Kidney (tissue), 14 donors: Measurements from ENCODE around the gene ELAC1. TPM values are rescaled to one million over a fixed set of nuclear protein-coding genes. Genes with fewer than 3 reads are reported as not detected.

Experiments
- DNase-seq, 5 donors: peaks; one replicate each; pipeline ENCODE4 v3.0.0-alpha.2; 2013 to 2020
- FAIRE-seq: peaks from 2 replicates; lab custom pipeline; 2012; peaks lifted over from hg19 to GRCh38; lab: Jason Lieb, UNC
- H3K27ac ChIP-seq, 2 donors: one replicate each; pipeline ENCODE4 v1.7.0; 2013; ENCODE audit warnings: low read depth in 2 of 2, low read length in 2 of 2, inconsistent platforms in 1 of 2
- H3K27me3 ChIP-seq: one replicate; pipeline ENCODE4 v1.7.1; 2013; ENCODE audit warnings: low read length, inconsistent platforms; ENCODE audit not compliant: control insufficient read depth, insufficient read depth
- H3K36me3 ChIP-seq, 3 donors: one replicate each; pipeline versions ENCODE4 v1.7.0 to v1.7.1; 2013; ENCODE audit warnings: low read length in 3 of 3, control low read depth in 1 of 3, inconsistent platforms in 1 of 3; ENCODE audit not compliant: insufficient read depth in 3 of 3, control insufficient read depth in 2 of 3
- H3K4me1 ChIP-seq, 3 donors: one replicate each; pipeline versions ENCODE4 v1.7.0 to v1.7.1; 2013; ENCODE audit warnings: low read length in 3 of 3, inconsistent platforms in 1 of 3, low read depth in 1 of 3; ENCODE audit not compliant: control insufficient read depth in 2 of 3, insufficient read depth in 2 of 3
- H3K4me3 ChIP-seq, 3 donors: one replicate each; pipeline versions ENCODE4 v1.7.0 to v1.8.1; 2013; ENCODE audit warnings: low read length in 3 of 3, control low read depth in 1 of 3, inconsistent platforms in 1 of 3
- H3K9ac ChIP-seq, 3 donors: one replicate each; pipeline versions ENCODE4 v1.7.0 to v1.7.1; 2013; ENCODE audit warnings: low read length in 3 of 3, control low read depth in 1 of 3, inconsistent platforms in 1 of 3
- H3K9me3 ChIP-seq, 3 donors: one replicate each; pipeline versions ENCODE4 v1.7.0 to v1.7.1; 2013; ENCODE audit warnings: low read length in 3 of 3, control low read depth in 1 of 3, inconsistent platforms in 1 of 3; ENCODE audit not compliant: control insufficient read depth in 2 of 3, insufficient read depth in 1 of 3
- CTCF ChIP-seq: IDR thresholded peaks from 3 replicates; pipeline ENCODE4 v1.5.1; 2012; ENCODE audit warnings: mild to moderate bottlenecking, moderate library complexity, borderline replicate concordance; ENCODE audit not compliant: insufficient read depth; ENCODE audit errors: extremely low read depth
- intact Hi-C: fragments of 100-400 bp; cut with DNase I; formaldehyde crosslinking; loops from one replicate; pipeline ENCODE4 v1.11.1; 2022
- polyA plus RNA-seq: library from polyadenylated mRNA; stranded (reverse); fragments of 350-450 nt; fragmentation: Illumina TruSeq; extraction: RNeasy Lipid Tissue Mini Kit (QIAGEN cat#74804); gene quantifications from one replicate; pipeline ENCODE4 v1.2.3, GENCODE V29; 2014; ENCODE audit warnings: low read depth, low replicate concordance; ENCODE audit not compliant: insufficient read depth
- total RNA-seq: library from RNA; stranded (reverse); fragmentation: NEBNext Ultra II Directional; extraction: Animal tissue kit (Norgen Biotek cat#: 25700); gene quantifications from one replicate; pipeline ENCODE4 v1.2.1, GENCODE V29; 2021
- donor health status: control.
- donor health status: control.
- donor health status: control.
- donor health status: control.
- donor health status: control.
- donor health status: DM: yes; HTN: yes; CAD: no.
- donor health status: Normal renal cell carcinoma (clear cell type).

Gene ELAC1
- total and polyA plus RNA-seq, 2 donors from 2014 or later = 11.7 to 14.8 TPM

GRCh38 chr18:50926521-50926920 is 41.3 kb upstream of the ELAC1 start:
- intact Hi-C loops = no loop called here
- H3K9me3 ChIP-seq = no peaks in the 10 kb centered on the region
- H3K27me3 ChIP-seq = no peaks in the 10 kb centered on the region
- peaks cover 0 to 5% (median 3%) of the 10 kb centered on the region in 3 donors for H3K36me3 ChIP-seq
- no peak for TF ChIP-seq CTCF
- H3K27ac ChIP-seq = no peak overlapping the region
- no peak overlapping the region for H3K9ac ChIP-seq
- FAIRE-seq = no peak
- no peak for DNase-seq
- no peaks in the 10 kb centered on the region for H3K4me1 ChIP-seq
- H3K4me3 ChIP-seq = no peak overlapping the region

- intact Hi-C loops = no loop called here
- Histone ChIP-seq H3K9ac (no peak overlapping the region), H3K27ac (no peak overlapping the region), H3K4me1 (no peaks in the 10 kb centered on the region), H3K27me3 (no peaks in the 10 kb centered on the region), H3K9me3 (no peaks in the 10 kb centered on the region), H3K4me3 (no peak overlapping the region), H3K36me3 (peaks cover 0 to 5% (median 3%) of the 10 kb centered on the region in 3 donors)
- TF ChIP-seq CTCF = no peak
- no peak for FAIRE-seq
- no peak for DNase-seq
Observed at GRCh38 chr18:50928551-50928950, 39.3 kb upstream of the ELAC1 start.

GRCh38 chr18:50933684-50934083 is 34.2 kb upstream of the ELAC1 start:
- Histone ChIP-seq H3K9me3 (no peaks in the 10 kb centered on the region), H3K27me3 (no peaks in the 10 kb centered on the region), H3K27ac (no peak overlapping the region), H3K9ac (no peak overlapping the region), H3K36me3 (no peaks in the 10 kb centered on the region), H3K4me3 (no peak overlapping the region), H3K4me1 (no peaks in the 10 kb centered on the region)
- intact Hi-C loops = no loop called here
- no peak for TF ChIP-seq CTCF
- DNase-seq = no peak
- FAIRE-seq = no peak

GRCh38 chr18:50934545-50935211 is 33.2 kb upstream of the ELAC1 start:
- intact Hi-C loops = no loop called here
- H3K9ac ChIP-seq = no peak overlapping the region
- FAIRE-seq (no peak), DNase-seq (no peak)
- no peak overlapping the region for H3K27ac ChIP-seq
- TF ChIP-seq CTCF = no peak
- H3K27me3 ChIP-seq = no peaks in the 10 kb centered on the region
- H3K4me1 ChIP-seq = no peaks in the 10 kb centered on the region
- no peaks in the 10 kb centered on the region for H3K36me3 ChIP-seq
- no peaks in the 10 kb centered on the region for H3K9me3 ChIP-seq
- H3K4me3 ChIP-seq = no peak overlapping the region
